Caco-2 (cell line): ENCODE measurements around the gene ASZ1. TPM values are rescaled to one million over a fixed set of nuclear protein-coding genes. Genes with fewer than 3 reads are reported as not detected.

Experiments used
- BruUV-seq: library from RNA; stranded (reverse); fragments of 400-500 nt; replicated peaks from 2 replicates; lab custom pipeline; 2021; lab: Mats Ljungman, UMichigan
- CTCF ChIA-PET: fragments of 300-600 bp; sonication (Branson Sonifier 250); formaldehyde crosslinking; loops from one replicate; lab custom pipeline; 2022; ENCODE audit warnings: antibody characterized with exemption; lab: Charles Lee
- POLR2A ChIA-PET: fragments of 300-600 bp; sonication (Branson Sonifier 250); formaldehyde crosslinking; loops from one replicate; lab custom pipeline; 2022; ENCODE audit warnings: antibody characterized with exemption; lab: Charles Lee
- DNase-seq, 2 experiments: peaks; one replicate each; pipeline versions ENCODE4 v3.0.0 to v3.0.0-alpha.2; 2020 to 2022
- H3K27me3 ChIP-seq: replicated peaks from 2 replicates; pipeline ENCODE4 v1.6.0; 2011; ENCODE audit warnings: low read length; ENCODE audit not compliant: control insufficient read depth, insufficient read depth
- H3K36me3 ChIP-seq: 2 replicates; pipeline ENCODE4 v1.5.1; 2011; ENCODE audit warnings: low read length; ENCODE audit not compliant: control insufficient read depth, insufficient read depth
- H3K4me1 ChIP-seq: fragments of 250-450 bp; sonication (Bioruptor Pico); 2 replicates; pipeline ENCODE4 v1.5.1; 2020; ENCODE audit warnings: mild to moderate bottlenecking
- H3K4me3 ChIP-seq: 2 replicates; pipeline ENCODE4 v1.5.1; 2011; ENCODE audit warnings: low read depth, mild to moderate bottlenecking, control low read depth, low read length
- H3K9me3 ChIP-seq: fragments of 250-450 bp; sonication (Bioruptor Pico); 2 replicates; pipeline ENCODE4 v1.5.1; 2020; ENCODE audit warnings: mild to moderate bottlenecking, moderate library complexity
- H3K27ac Mint-ChIP-seq: one replicate; pipeline ENCODE4 v1.8.0; 2022; ENCODE audit warnings: mixed read lengths; ENCODE audit not compliant: unreplicated experiment
- H3K27me3 Mint-ChIP-seq: one replicate; pipeline ENCODE4 v1.8.0; 2022; ENCODE audit warnings: mixed read lengths; ENCODE audit not compliant: insufficient read depth, unreplicated experiment
- H3K36me3 Mint-ChIP-seq: one replicate; pipeline ENCODE4 v1.8.0; 2022; ENCODE audit warnings: mild to moderate bottlenecking, mixed read lengths; ENCODE audit not compliant: insufficient read depth, unreplicated experiment
- H3K4me1 Mint-ChIP-seq: one replicate; pipeline ENCODE4 v1.8.0; 2022; ENCODE audit warnings: low read depth, mixed read lengths; ENCODE audit not compliant: unreplicated experiment
- H3K4me3 Mint-ChIP-seq: one replicate; pipeline ENCODE4 v1.8.0; 2022; ENCODE audit warnings: mild to moderate bottlenecking, moderate library complexity, mixed read lengths; ENCODE audit not compliant: unreplicated experiment
- H3K9me3 Mint-ChIP-seq: one replicate; pipeline ENCODE4 v1.8.0; 2022; ENCODE audit warnings: mixed read lengths; ENCODE audit not compliant: unreplicated experiment
- intact Hi-C: fragments of 100-400 bp; cut with micrococcal nuclease; formaldehyde crosslinking; loops from one replicate; pipeline ENCODE4 v1.10.0; 2022; ENCODE audit not compliant: unreplicated experiment
- total RNA-seq: library from RNA; stranded (reverse); gene quantifications from 2 replicates; pipeline ENCODE4 v1.2.3, GENCODE V29; 2022
- TF ChIP-seq, protein P1 (sequence below), 2 experiments: fragments of 200-600 bp in 1 of 2; IDR thresholded peaks; 1 replicate in 1 of 2; 2 replicates in 1 of 2; pipeline versions ENCODE4 v1.5.1 to v1.8.0; 2011 to 2022; ENCODE audit warnings: antibody characterized with exemption in 1 of 2, control low read depth in 1 of 2, inconsistent platforms in 1 of 2, low read depth in 1 of 2, low read length in 1 of 2, mild to moderate bottlenecking in 1 of 2, moderate library complexity in 1 of 2; ENCODE audit not compliant: insufficient read depth in 1 of 2, severe bottlenecking in 1 of 2, unreplicated experiment in 1 of 2

Gene ASZ1
- total RNA-seq, 1 experiment from 2014 or later: not detected

DNA sequence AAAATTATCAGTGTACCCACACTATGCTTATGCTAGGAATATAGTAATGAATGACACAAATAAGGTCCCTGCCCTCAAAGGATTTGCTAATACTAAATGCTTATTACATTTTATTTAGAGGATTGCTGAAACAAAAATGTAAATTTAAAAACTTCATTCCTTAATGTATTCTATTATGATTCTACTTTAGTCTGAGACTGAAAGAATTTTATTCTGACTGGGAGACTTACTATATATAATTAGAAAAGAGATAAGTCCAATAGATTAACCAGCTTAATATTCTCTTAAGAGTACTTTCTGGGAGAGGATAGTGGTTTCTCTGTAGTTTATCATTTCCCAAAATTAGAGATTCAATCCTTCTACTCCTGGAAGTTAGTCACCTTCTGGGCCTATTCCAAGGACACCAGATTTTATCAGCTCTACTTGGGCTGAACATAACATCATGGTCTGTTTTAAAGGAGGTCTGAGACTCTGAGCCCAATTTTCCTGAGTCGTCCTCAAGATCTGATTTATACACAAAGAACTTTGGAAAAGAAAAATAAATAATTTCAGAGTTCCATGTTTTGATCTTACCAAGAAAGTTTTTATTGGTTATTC is 41.1 kb downstream of the ASZ1 start:
- H3K36me3 ChIP-seq: no peaks in the 10 kb centered on the region
- POLR2A ChIA-PET: no interaction called here
- Mint-ChIP-seq H3K27ac (no peak overlapping the region), H3K4me3 (no peak overlapping the region), H3K9me3 (no peaks in the 10 kb centered on the region), H3K4me1 (no peaks in the 10 kb centered on the region), H3K36me3 (no peaks in the 10 kb centered on the region), H3K27me3 (no peaks in the 10 kb centered on the region)
- intact Hi-C loops: loop anchor here (1.0 to 10.0 kb wide), 3 partner anchors 74 to 1211 kb away; no protein-coding TSS in a partner anchor
- TF ChIP-seq, protein P1, sequence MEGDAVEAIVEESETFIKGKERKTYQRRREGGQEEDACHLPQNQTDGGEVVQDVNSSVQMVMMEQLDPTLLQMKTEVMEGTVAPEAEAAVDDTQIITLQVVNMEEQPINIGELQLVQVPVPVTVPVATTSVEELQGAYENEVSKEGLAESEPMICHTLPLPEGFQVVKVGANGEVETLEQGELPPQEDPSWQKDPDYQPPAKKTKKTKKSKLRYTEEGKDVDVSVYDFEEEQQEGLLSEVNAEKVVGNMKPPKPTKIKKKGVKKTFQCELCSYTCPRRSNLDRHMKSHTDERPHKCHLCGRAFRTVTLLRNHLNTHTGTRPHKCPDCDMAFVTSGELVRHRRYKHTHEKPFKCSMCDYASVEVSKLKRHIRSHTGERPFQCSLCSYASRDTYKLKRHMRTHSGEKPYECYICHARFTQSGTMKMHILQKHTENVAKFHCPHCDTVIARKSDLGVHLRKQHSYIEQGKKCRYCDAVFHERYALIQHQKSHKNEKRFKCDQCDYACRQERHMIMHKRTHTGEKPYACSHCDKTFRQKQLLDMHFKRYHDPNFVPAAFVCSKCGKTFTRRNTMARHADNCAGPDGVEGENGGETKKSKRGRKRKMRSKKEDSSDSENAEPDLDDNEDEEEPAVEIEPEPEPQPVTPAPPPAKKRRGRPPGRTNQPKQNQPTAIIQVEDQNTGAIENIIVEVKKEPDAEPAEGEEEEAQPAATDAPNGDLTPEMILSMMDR (IDR thresholded peaks at IDR 0.05; ENCODE audit: insufficient read depth in 1 of 2, low read depth in 1 of 2, low read length in 1 of 2, severe bottlenecking in 1 of 2, unreplicated experiment in 1 of 2): peak in 1 of 2 experiments; percentile 7
- H3K4me1 ChIP-seq: no peaks in the 10 kb centered on the region
- H3K27me3 ChIP-seq: no peaks in the 10 kb centered on the region
- CTCF ChIA-PET: interaction anchor here (0.6 kb wide), 1 partner anchor 398 kb away, joined by 3 read pairs; no protein-coding TSS in a partner anchor
- 0 out of 2 replicates have a peak, but pooled peaks cover 6% of the 10 kb centered on the region for H3K9me3 ChIP-seq
- no peak for DNase-seq
- BruUV-seq: no TSS peak
- no peak overlapping the region for H3K4me3 ChIP-seq

DNA sequence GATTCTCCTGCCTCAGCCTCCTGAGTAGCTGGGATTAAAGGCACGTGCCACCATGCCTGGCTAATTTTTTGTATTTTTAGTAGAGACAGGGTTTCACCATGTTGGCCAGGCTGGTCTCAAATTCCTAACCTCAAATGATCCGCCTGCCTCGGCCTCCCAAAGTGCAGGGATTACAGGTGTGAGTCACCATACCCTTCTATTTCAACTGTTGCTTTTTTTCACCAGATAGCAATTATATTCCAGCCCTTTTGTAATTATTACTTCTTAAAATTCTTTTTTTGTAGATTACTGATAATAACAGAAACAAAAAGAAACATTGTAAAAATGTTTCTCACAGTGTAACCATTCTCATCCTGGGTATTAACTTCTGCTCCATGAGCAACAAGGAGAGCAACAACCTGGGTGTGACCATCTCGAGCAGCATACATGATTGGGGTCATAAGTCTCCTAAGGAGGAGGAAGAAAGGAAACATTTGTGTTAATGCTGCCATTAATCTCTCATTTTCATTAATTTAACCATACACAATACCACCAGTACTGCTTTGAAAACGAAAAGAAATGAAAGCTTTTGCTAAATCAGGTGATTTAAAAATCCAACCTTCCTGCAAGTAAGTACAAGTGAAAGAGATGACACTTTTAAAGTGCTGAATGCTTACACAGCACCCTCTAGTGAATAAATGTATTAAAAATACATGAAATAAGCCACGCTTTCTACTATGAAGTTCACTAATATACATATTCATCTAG is 41.8 kb downstream of the ASZ1 start:
- Mint-ChIP-seq H3K27ac (no peak overlapping the region), H3K4me1 (no peaks in the 10 kb centered on the region)
- intact Hi-C loops: loop anchor here (1.0 to 10.0 kb wide), 4 partner anchors 73 to 1211 kb away; no protein-coding TSS in a partner anchor

More for the DNA sequence above, 41.8 kb downstream of the ASZ1 start:
- ChIA-PET CTCF (interaction anchor here (0.6 kb wide), 1 partner anchor 397 kb away, joined by 3 read pairs; no protein-coding TSS in a partner anchor), POLR2A (no interaction called here)
- Mint-ChIP-seq H3K9me3 (no peaks in the 10 kb centered on the region), H3K27me3 (no peaks in the 10 kb centered on the region), H3K36me3 (no peaks in the 10 kb centered on the region), H3K4me3 (no peak overlapping the region)
- no peak overlapping the region for H3K4me3 ChIP-seq
- DNase-seq: no peak
- TF ChIP-seq, protein P1 (IDR thresholded peaks at IDR 0.05; ENCODE audit: insufficient read depth in 1 of 2, low read depth in 1 of 2, low read length in 1 of 2, severe bottlenecking in 1 of 2, unreplicated experiment in 1 of 2): peak; percentile 29 to 45
- 0 out of 2 replicates have a peak, but pooled peaks cover 6% of the 10 kb centered on the region for H3K9me3 ChIP-seq
- no peaks in the 10 kb centered on the region for H3K36me3 ChIP-seq
- no TSS peak for BruUV-seq
- no peaks in the 10 kb centered on the region for H3K4me1 ChIP-seq
- H3K27me3 ChIP-seq: no peaks in the 10 kb centered on the region
